ENCODE measurements around the gene ZNF141. TPM values are rescaled to one million over a fixed set of nuclear protein-coding genes. Genes with fewer than 3 reads are reported as not detected.

The ZNF141 gene
- total RNA-seq, 1 experiment from 2014 or later, result 12.7 TPM

- Histone ChIP-seq H2AFZ (no peak overlapping the region), H3F3A (ENCODE audit: insufficient read depth, low read depth) (no peaks in the 10 kb centered on the region), H3K9me3 (ENCODE audit: insufficient read depth, low read depth) (0 out of 2 replicates have a peak, but pooled peaks cover 4% of the 10 kb centered on the region), H3K9me2 (ENCODE audit: insufficient read depth) (no peaks in the 10 kb centered on the region), H3K4me1 (replicated peaks; ENCODE audit: insufficient read depth) (no peaks in the 10 kb centered on the region), H3K27me3 (ENCODE audit: insufficient read depth, low read depth) (no peaks in the 10 kb centered on the region), H3K4me2 (no peak overlapping the region), H3K79me2 (ENCODE audit: low read depth) (no peaks in the 10 kb centered on the region), H4K20me1 (ENCODE audit: insufficient read depth) (no peaks in the 10 kb centered on the region), H3K4me3 (no peak overlapping the region), H3K36me3 (ENCODE audit: low read depth) (no peaks in the 10 kb centered on the region), H3K27ac (no peak overlapping the region)
- no peak for TF ChIP-seq EZH2 (IDR thresholded peaks at IDR 0.05; ENCODE audit: low read depth)
- TF ChIP-seq CTCF (conservative IDR thresholded peaks at IDR 0.05), result no peak
- intact Hi-C loops (cut with micrococcal nuclease; ENCODE audit: unreplicated experiment), result no loop called here
- ChIA-PET CTCF (no interaction called here), POLR2A (ENCODE audit: unreplicated experiment) (no interaction called here)
- BruUV-seq (replicated peaks), result no TSS peak
- no peak for DNase-seq
Measured at GRCh38 chr4:340011-340410, 2.4 kb downstream of the ZNF141 start.

- intact Hi-C loops (cut with micrococcal nuclease; ENCODE audit: unreplicated experiment), result no loop called here
- no peaks in the 10 kb centered on the region for H3K79me2 ChIP-seq (ENCODE audit: low read depth)
- H4K20me1 ChIP-seq (ENCODE audit: insufficient read depth), result no peaks in the 10 kb centered on the region
- no peak overlapping the region for H3K27ac ChIP-seq
- no peak overlapping the region for H3K4me3 ChIP-seq
- H3K9me3 ChIP-seq (ENCODE audit: insufficient read depth, low read depth), result no peaks in the 10 kb centered on the region
- CTCF ChIA-PET, result no interaction called here
- no peak for DNase-seq
- H3K4me1 ChIP-seq (replicated peaks; ENCODE audit: insufficient read depth), result no peaks in the 10 kb centered on the region
- POLR2A ChIA-PET (ENCODE audit: unreplicated experiment), result no interaction called here
- H3K27me3 ChIP-seq (ENCODE audit: insufficient read depth, low read depth), result no peaks in the 10 kb centered on the region
- no peak overlapping the region for H2AFZ ChIP-seq
- no peak for TF ChIP-seq EZH2 (IDR thresholded peaks at IDR 0.05; ENCODE audit: low read depth)
- H3K9me2 ChIP-seq (ENCODE audit: insufficient read depth), result no peaks in the 10 kb centered on the region
- no peaks in the 10 kb centered on the region for H3K36me3 ChIP-seq (ENCODE audit: low read depth)
- no peaks in the 10 kb centered on the region for H3F3A ChIP-seq (ENCODE audit: insufficient read depth, low read depth)
- no peak overlapping the region for H3K4me2 ChIP-seq
- no TSS peak for BruUV-seq (replicated peaks)
Measured at GRCh38 chr4:373062-373839, 35.6 kb downstream of the ZNF141 start.

GRCh38 chr4:374298-375160 lies 36.9 kb downstream of the ZNF141 start:
- Histone ChIP-seq H3K9me2 (ENCODE audit: insufficient read depth) (no peaks in the 10 kb centered on the region), H3K27me3 (ENCODE audit: insufficient read depth, low read depth) (no peaks in the 10 kb centered on the region), H3K79me2 (ENCODE audit: low read depth) (no peaks in the 10 kb centered on the region), H2AFZ (no peak overlapping the region), H3K9me3 (ENCODE audit: insufficient read depth, low read depth) (no peaks in the 10 kb centered on the region), H3K36me3 (ENCODE audit: low read depth) (no peaks in the 10 kb centered on the region), H4K20me1 (ENCODE audit: insufficient read depth) (no peaks in the 10 kb centered on the region), H3K4me2 (no peak overlapping the region), H3F3A (ENCODE audit: insufficient read depth, low read depth) (no peaks in the 10 kb centered on the region), H3K4me1 (replicated peaks; ENCODE audit: insufficient read depth) (no peaks in the 10 kb centered on the region), H3K27ac (no peak overlapping the region), H3K4me3 (no peak overlapping the region)
- ChIA-PET POLR2A (ENCODE audit: unreplicated experiment) (no interaction called here), CTCF (no interaction called here)
- intact Hi-C loops (cut with micrococcal nuclease; ENCODE audit: unreplicated experiment), result no loop called here
- no peak for TF ChIP-seq CTCF (conservative IDR thresholded peaks at IDR 0.05)
- TF ChIP-seq EZH2 (IDR thresholded peaks at IDR 0.05; ENCODE audit: low read depth), result no peak
- DNase-seq, result no peak
- no TSS peak for BruUV-seq (replicated peaks)
